GM12878 (cell line): Measurements from ENCODE around the gene FAM163B. TPM values are rescaled to one million over a fixed set of nuclear protein-coding genes. Genes with fewer than 3 reads are reported as not detected.

ENCODE experiments used
- ATAC-seq: fragments of 200-7000 bp; cut with Tn5 transposase; 3 replicates; pipeline ENCODE4 v1.9.1; 2020; ENCODE audit warnings: mild to moderate bottlenecking, moderate library complexity
- BruUV-seq: library from RNA; stranded (reverse); fragments of 400-500 nt; replicated peaks from 2 replicates; lab custom pipeline; 2021; lab: Mats Ljungman, UMichigan
- CTCF ChIA-PET: fragments of 300-600 bp; sonication (Branson Sonifier 250); formaldehyde crosslinking; extraction: SDS; loops from one replicate; lab custom pipeline; 2021; ENCODE audit warnings: inconsistent platforms; lab: Yijun Ruan, JAX
- POLR2A ChIA-PET: fragments of 350-600 bp; formaldehyde crosslinking; extraction: SDS; loops from one replicate; lab custom pipeline; 2021; ENCODE audit warnings: inconsistent platforms; lab: Charles Lee
- RAD21 ChIA-PET: fragments of 300-600 bp; sonication (Branson Sonifier 250); formaldehyde crosslinking; loops from one replicate; lab custom pipeline; 2023; ENCODE audit warnings: antibody characterized with exemption; ENCODE audit not compliant: unreplicated experiment; lab: Charles Lee
- SMC1A ChIA-PET: fragments of 300-600 bp; sonication (Branson Sonifier 250); formaldehyde crosslinking; loops from one replicate; lab custom pipeline; 2023; ENCODE audit not compliant: unreplicated experiment, uncharacterized antibody; lab: Charles Lee
- DNase-seq: peaks from one replicate; pipeline ENCODE4 v3.0.0-alpha.2; 2011; ENCODE audit warnings: low read depth, low spot score
- FAIRE-seq: peaks from 3 replicates; lab custom pipeline; 2011; peaks lifted over from hg19 to GRCh38; lab: Jason Lieb, UNC
- H2AFZ ChIP-seq: 2 replicates; pipeline ENCODE4 v1.6.0; 2011; ENCODE audit warnings: low read depth, low read length, control low read depth; ENCODE audit not compliant: control insufficient read depth
- H3K27ac ChIP-seq: 2 replicates; pipeline ENCODE4 v1.5.1; 2011; ENCODE audit warnings: control low read depth; ENCODE audit not compliant: control insufficient read depth, insufficient read depth
- H3K27me3 ChIP-seq, 2 experiments: replicated peaks in 1 of 2; 2 replicates each; pipeline versions ENCODE4 v1.6.0 to v1.6.1; 2011; ENCODE audit warnings: low read length in 1 of 2; ENCODE audit not compliant: control insufficient read depth in 2 of 2, insufficient read depth in 2 of 2
- H3K36me3 ChIP-seq, 2 experiments: 2 replicates each; pipeline ENCODE4 v1.5.1; 2011; ENCODE audit warnings: low read length in 1 of 2; ENCODE audit not compliant: control insufficient read depth in 2 of 2, insufficient read depth in 2 of 2
- H3K4me1 ChIP-seq: 2 replicates; pipeline ENCODE4 v1.6.1; 2011; ENCODE audit warnings: mild to moderate bottlenecking, low read length, moderate library complexity, mixed read lengths; ENCODE audit not compliant: control insufficient read depth, insufficient read depth
- H3K4me2 ChIP-seq: 2 replicates; pipeline ENCODE4 v1.6.0; 2011; ENCODE audit warnings: control low read depth; ENCODE audit not compliant: control insufficient read depth, insufficient read depth
- H3K4me3 ChIP-seq: fragments of 200-600 bp; sonication (generic); 2 replicates; pipeline ENCODE4 v1.5.1; 2016
- H3K79me2 ChIP-seq: 2 replicates; pipeline ENCODE4 v1.6.0; 2011; ENCODE audit warnings: low read length; ENCODE audit not compliant: control insufficient read depth, insufficient read depth
- H3K9ac ChIP-seq: 2 replicates; pipeline ENCODE4 v1.8.0; 2011; ENCODE audit warnings: low read length, control low read depth, mixed read lengths; ENCODE audit not compliant: control insufficient read depth, insufficient read depth
- H3K9me3 ChIP-seq: replicated peaks from 3 replicates; pipeline ENCODE4 v1.5.1; 2011; ENCODE audit warnings: mild to moderate bottlenecking, low read length; ENCODE audit not compliant: control insufficient read depth, insufficient read depth
- H4K20me1 ChIP-seq: 2 replicates; pipeline ENCODE4 v1.6.0; 2011; ENCODE audit not compliant: control insufficient read depth, insufficient read depth
- EP300 ChIP-seq, 2 experiments: fragments of 150-350 bp in 1 of 2; IDR thresholded peaks; 2 replicates each; pipeline ENCODE4 v1.6.1; 2011 to 2012; ENCODE audit warnings: low read depth in 2 of 2, low read length in 2 of 2, borderline replicate concordance in 1 of 2, improper control_type of control experiment in 1 of 2, inconsistent platforms in 1 of 2; ENCODE audit not compliant: control insufficient read depth in 1 of 2
- KLF5 ChIP-seq: fragments of 450-650 bp; IDR thresholded peaks from 2 replicates; pipeline ENCODE4 v1.6.1; 2014; ENCODE audit warnings: mild to moderate bottlenecking; ENCODE audit not compliant: partially characterized antibody
- LARP7 ChIP-seq: fragments of 450-650 bp; IDR thresholded peaks from 2 replicates; pipeline ENCODE4 v1.6.1; 2017; ENCODE audit warnings: mild to moderate bottlenecking
- MTA3 ChIP-seq: IDR thresholded peaks from 2 replicates; pipeline ENCODE4 v1.6.1; 2012; ENCODE audit warnings: low read length, inconsistent platforms, borderline replicate concordance
- SMC3 ChIP-seq: IDR thresholded peaks from 2 replicates; pipeline ENCODE4 v1.6.1; 2011; ENCODE audit warnings: low read length, improper control_type of control experiment, borderline replicate concordance
- SREBF2 ChIP-seq: IDR thresholded peaks from 2 replicates; pipeline ENCODE4 v1.6.1; 2012; ENCODE audit warnings: mild to moderate bottlenecking, low read length
- SUZ12 ChIP-seq: fragments of 200-600 bp; sonication (generic); IDR thresholded peaks from one replicate; pipeline ENCODE4 v1.6.1; 2018; ENCODE audit warnings: antibody characterized with exemption, mild to moderate bottlenecking; ENCODE audit not compliant: unreplicated experiment
- ZNF384 ChIP-seq: IDR thresholded peaks from 2 replicates; pipeline ENCODE4 v1.6.1; 2012; ENCODE audit warnings: low read depth, mild to moderate bottlenecking, low read length, improper control_type of control experiment, borderline replicate concordance
- ZSCAN29 ChIP-seq: fragments of 450-650 bp; IDR thresholded peaks from 2 replicates; pipeline ENCODE4 v1.6.1; 2017; ENCODE audit warnings: mild to moderate bottlenecking, moderate library complexity
- WGBS: methylation state at CpG from one replicate; pipeline ENCODE4 v1.1.6; 2016; ENCODE audit warnings: low lambda C conversion rate; ENCODE audit not compliant: insufficient replicate concordance, insufficient coverage; ENCODE audit errors: missing lambda C conversion rate; 5-methylcytosine and 5-hydroxymethylcytosine counted together
- in situ Hi-C: fragments of 300-500 bp; cut with MboI; formaldehyde crosslinking; loops from 9 replicates; pipeline ENCODE4 v1.14.3; 2018; ENCODE audit warnings: mixed read lengths
- intact Hi-C: fragments of 100-400 bp; cut with micrococcal nuclease; formaldehyde crosslinking; loops from one replicate; pipeline ENCODE4 v1.14.2; 2022; ENCODE audit not compliant: unreplicated experiment
- polyA plus RNA-seq, 11 experiments: library from polyadenylated mRNA; depleted of rRNA in 4 of 11; unstranded in 6 of 11; stranded (reverse) in 5 of 11; fragments of >200 nt; fragmentation: Nextera tagmentation in 4 of 11; fragmentation: Illumina TruSeq in 1 of 11; extraction: Ambion mirVana in 4 of 11; extraction: Trizol in 1 of 11; gene quantifications; 1 replicate in 1 of 11; 2 replicates in 10 of 11; pipeline versions ENCODE4 v1.2.1 to v1.2.3, GENCODE V29; 2011 to 2016; ENCODE audit warnings: inconsistent platforms in 2 of 11, missing spikeins in 2 of 11, low read depth in 1 of 11
- total RNA-seq, 4 experiments: library from RNA; depleted of rRNA in 3 of 4; stranded (reverse); fragments of >200 nt in 3 of 4; fragmentation: Illumina TruSeq in 1 of 4; extraction: Trizol in 1 of 4; gene quantifications; 2 replicates each; pipeline versions ENCODE4 v1.2.1 to v1.2.3, GENCODE V29; 2013 to 2021

FAM163B gene
- total and polyA plus RNA-seq, 10 of the 15 experiments (the other 5 are each of a cell fraction or from before 2014, with no cell fraction given): not detected

DNA sequence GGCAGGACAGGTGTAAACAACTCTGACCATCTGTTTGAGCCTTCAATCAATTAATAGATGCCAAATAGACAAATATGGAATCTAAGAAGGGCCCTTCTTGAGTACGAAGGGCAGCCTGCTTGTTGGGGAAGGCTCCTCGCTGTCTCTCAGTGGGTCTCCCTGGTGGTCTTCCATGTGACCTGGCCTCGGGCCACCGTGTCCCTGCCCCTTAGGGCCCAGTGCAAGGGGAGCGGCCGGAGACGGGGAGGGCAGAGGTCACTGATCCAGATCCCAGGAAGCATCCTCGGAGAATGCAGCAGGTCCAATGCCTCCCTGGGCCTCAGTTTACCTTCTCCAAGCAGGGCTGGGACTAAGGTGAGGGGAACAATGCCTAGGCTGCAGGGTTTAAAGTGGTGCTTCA, 29.5 kb upstream of the FAM163B start:
- no peak overlapping the region for H3K4me3 ChIP-seq
- no peak overlapping the region for H3K9ac ChIP-seq
- H3K27me3 ChIP-seq: peaks cover 0 to 5% of the 10 kb centered on the region in 2 experiments; a peak in 3 of 4 replicates
- H3K4me1 ChIP-seq: no peaks in the 10 kb centered on the region
- no peak for TF ChIP-seq LARP7
- no peak for TF ChIP-seq SREBF2
- TF ChIP-seq, all 136 proteins: peak for 0
- whole genome bisulfite sequencing: 13% methylated on average over 8 of the region's 8 CpGs
- Histone ChIP-seq H4K20me1 (no peaks in the 10 kb centered on the region), H2AFZ (no peak overlapping the region), H3K36me3 (no peaks in the 10 kb centered on the region), H3K9me3 (no peaks in the 10 kb centered on the region), H3K4me2 (no peak overlapping the region), H3K27ac (no peak overlapping the region), H3K79me2 (no peaks in the 10 kb centered on the region)
- CTCF ChIA-PET: no interaction called here
- no TSS peak for BruUV-seq
- POLR2A ChIA-PET: no interaction called here
- SMC1A ChIA-PET: no interaction called here
- ATAC-seq (no peak), FAIRE-seq (no peak), DNase-seq (no peak)
- in situ Hi-C loops: no loop called here
- RAD21 ChIA-PET: no interaction called here
- intact Hi-C loops: no loop called here

DNA sequence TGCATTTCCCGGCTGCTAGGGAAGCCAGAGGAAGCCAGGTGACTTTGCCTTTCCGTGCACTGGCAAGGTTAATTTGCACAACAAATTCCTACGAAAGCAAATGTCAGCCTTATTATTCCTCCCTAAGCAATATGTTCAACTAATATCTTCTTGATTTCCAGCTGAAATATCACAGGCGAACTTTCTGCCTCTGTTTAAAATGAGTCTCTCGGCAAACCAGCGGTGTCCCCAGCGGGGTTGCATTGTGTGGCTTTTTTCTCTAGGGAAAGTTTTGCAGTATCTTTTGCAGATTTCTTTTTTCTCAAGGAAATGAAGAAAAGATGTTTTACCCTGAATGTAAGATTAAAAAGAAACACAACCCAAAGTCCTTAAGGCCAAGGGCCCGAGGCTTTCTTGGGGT, 28.9 kb upstream of the FAM163B start:
- FAIRE-seq: no peak
- ChIA-PET CTCF (no interaction called here), SMC1A (no interaction called here), RAD21 (no interaction called here), POLR2A (no interaction called here)
- Histone ChIP-seq H3K79me2 (no peaks in the 10 kb centered on the region), H4K20me1 (no peaks in the 10 kb centered on the region), H3K4me1 (no peaks in the 10 kb centered on the region), H3K27me3 (peaks cover 0 to 5% of the 10 kb centered on the region in 2 experiments; a peak in 3 of 4 replicates), H3K9ac (no peak overlapping the region), H3K36me3 (no peaks in the 10 kb centered on the region), H2AFZ (no peak overlapping the region), H3K27ac (no peak overlapping the region), H3K4me3 (no peak overlapping the region), H3K4me2 (no peak overlapping the region), H3K9me3 (no peaks in the 10 kb centered on the region)
- no peak for ATAC-seq
- BruUV-seq: no TSS peak
- in situ Hi-C loops: no loop called here
- intact Hi-C loops: no loop called here
- no peak for TF ChIP-seq SMC3
- no peak for TF ChIP-seq MTA3
- no peak for TF ChIP-seq SUZ12
- TF ChIP-seq ZSCAN29: no peak
- TF ChIP-seq EP300 (IDR thresholded peaks at IDR 0.05; ENCODE audit: borderline replicate concordance in 1 of 2, control insufficient read depth in 1 of 2, low read depth in 2 of 2, low read length in 2 of 2): no peak
- TF ChIP-seq KLF5: no peak
- TF ChIP-seq ZNF384: no peak
- 34% methylated on average over 8 of the region's 8 CpGs for WGBS
- DNase-seq: no peak
